Ishikawa (cell line): ENCODE measurements around the gene NPAS1.

Experiments
- EP300 ChIP-seq: IDR thresholded peaks from 2 replicates; pipeline ENCODE4 v1.6.1; 2012; ENCODE audit warnings: borderline replicate concordance
- MAX ChIP-seq: IDR thresholded peaks from 2 replicates; pipeline ENCODE4 v1.6.1; 2012
- RAD21 ChIP-seq: IDR thresholded peaks from 2 replicates; pipeline ENCODE4 v1.6.1; 2012; ENCODE audit warnings: low read depth
- REST ChIP-seq: IDR thresholded peaks from 2 replicates; pipeline ENCODE4 v1.6.1; 2012; ENCODE audit warnings: low read depth, mild to moderate bottlenecking
- TAF1 ChIP-seq: IDR thresholded peaks from 2 replicates; pipeline ENCODE4 v1.6.1; 2012; ENCODE audit warnings: low read depth, mild to moderate bottlenecking
- YY1 ChIP-seq: IDR thresholded peaks from 2 replicates; pipeline ENCODE4 v1.6.1; 2012; ENCODE audit warnings: low read depth

- TF ChIP-seq REST, result no peak
- TF ChIP-seq TAF1, result no peak
- no peak for TF ChIP-seq MAX
- TF ChIP-seq EP300, result no peak
- no peak for TF ChIP-seq RAD21
- TF ChIP-seq YY1, result no peak
Observed at GRCh38 chr19:47022541-47023447, 3.2 kb downstream of the NPAS1 start.
